ENCODE measurements around the gene TMEM130. TPM values are rescaled to one million over a fixed set of nuclear protein-coding genes. Genes with fewer than 3 reads are reported as not detected.

The TMEM130 gene
- under 1 TPM in 2 of 4 donors, not detected in 2; 0.12 to 0.57 TPM for total RNA-seq

- DNase-seq: no peak
- TF ChIP-seq POLR2A (IDR thresholded peaks at IDR 0.05) (no peak), CTCF (IDR thresholded peaks at IDR 0.05) (no peak)
- Histone ChIP-seq H3K9me3 (no peaks in the 10 kb centered on the region), H3K4me3 (peak within 1 kb of the TSS; percentile 17 to 65 (median 46)), H3K27me3 (peaks cover 0 to 71% (median 8%) of the 10 kb centered on the region in 4 donors), H3K27ac (no peak within 1 kb of the TSS), H3K36me3 (no peaks in the 10 kb centered on the region), H3K4me1 (peaks cover 0 to 21% (median 13%) of the 10 kb centered on the region in 3 donors)
- WGBS, 2 donors: 1 to 4% methylated on average over 16 to 19 of the region's 69 CpGs
- intact Hi-C loops (cut with DNase I): no loop called here
These were observed at the start of gene TMEM130 for GRCh38 chr7:98869597-98870120. TSS of gene TMEM130 (minus strand) at chr7:98870014. CDS start at chr7:98869861, 153 bp downstream.

GRCh38 chr7:98917331-98917730 is 47.5 kb upstream of the TMEM130 start:
- H3K27me3 ChIP-seq: no peaks in the 10 kb centered on the region
- TF ChIP-seq POLR2A (IDR thresholded peaks at IDR 0.05): no peak
- no peak for TF ChIP-seq CTCF (IDR thresholded peaks at IDR 0.05)
- no peak for DNase-seq
- H3K9me3 ChIP-seq: no peaks in the 10 kb centered on the region
- H3K4me3 ChIP-seq: no peak overlapping the region
- H3K36me3 ChIP-seq: peaks cover 19 to 99% (median 30%) of the 10 kb centered on the region in 3 donors
- WGBS, 2 donors: 92 to 98% methylated on average over 7 to 10 of the region's 12 CpGs
- H3K27ac ChIP-seq: no peak overlapping the region
- intact Hi-C loops (cut with DNase I): no loop called here
- no peaks in the 10 kb centered on the region for H3K4me1 ChIP-seq

- no peaks in the 10 kb centered on the region for H3K27me3 ChIP-seq
- no peaks in the 10 kb centered on the region for H3K4me1 ChIP-seq
- peaks cover 20 to 99% (median 48%) of the 10 kb centered on the region in 3 donors for H3K36me3 ChIP-seq
- no peak overlapping the region for H3K27ac ChIP-seq
- no peak overlapping the region for H3K4me3 ChIP-seq
- no peaks in the 10 kb centered on the region for H3K9me3 ChIP-seq
- TF ChIP-seq CTCF (IDR thresholded peaks at IDR 0.05) (no peak), POLR2A (IDR thresholded peaks at IDR 0.05) (no peak)
- intact Hi-C loops (cut with DNase I): no loop called here
- DNase-seq: no peak
These were observed 43.8 kb upstream of the TMEM130 start for GRCh38 chr7:98913612-98914011.

GRCh38 chr7:98913026-98913425 is 43.2 kb upstream of the TMEM130 start:
- WGBS, 2 donors: 79 to 90% methylated on average over 8 of the region's 8 CpGs
- TF ChIP-seq CTCF (IDR thresholded peaks at IDR 0.05) (no peak), POLR2A (IDR thresholded peaks at IDR 0.05) (no peak)

GRCh38 chr7:98911916-98912315 is 42.1 kb upstream of the TMEM130 start:
- Histone ChIP-seq H3K9me3 (no peaks in the 10 kb centered on the region), H3K4me1 (no peaks in the 10 kb centered on the region), H3K4me3 (no peak overlapping the region), H3K27ac (no peak overlapping the region), H3K27me3 (no peaks in the 10 kb centered on the region), H3K36me3 (peaks cover 27 to 99% (median 49%) of the 10 kb centered on the region in 3 donors)
- 66 to 76% methylated on average over 5 of the region's 5 CpGs for WGBS, 2 donors
- no peak for DNase-seq
- intact Hi-C loops (cut with DNase I): no loop called here
- TF ChIP-seq CTCF (IDR thresholded peaks at IDR 0.05) (no peak), POLR2A (IDR thresholded peaks at IDR 0.05) (no peak)

More at GRCh38 chr7:98913026-98913425, 43.2 kb upstream of the TMEM130 start:
- no peak overlapping the region for H3K27ac ChIP-seq
- no peaks in the 10 kb centered on the region for H3K27me3 ChIP-seq
- H3K9me3 ChIP-seq: no peaks in the 10 kb centered on the region
- no peak for DNase-seq
- H3K4me1 ChIP-seq: no peaks in the 10 kb centered on the region
- intact Hi-C loops (cut with DNase I): no loop called here
- peaks cover 20 to 99% (median 51%) of the 10 kb centered on the region in 3 donors for H3K36me3 ChIP-seq
- H3K4me3 ChIP-seq: no peak overlapping the region
